Measurements from ENCODE around the gene DGLUCY. TPM values are rescaled to one million over a fixed set of nuclear protein-coding genes. Genes with fewer than 3 reads are reported as not detected.
"Not testable (repeated sequence)": the region's sequence is repeated elsewhere in the genome, so short reads cannot be mapped to it uniquely, and the experiment has no call there.

The DGLUCY gene
- total RNA-seq, 2 donors from 2014 or later = 28.4 to 78.3 TPM

DNA sequence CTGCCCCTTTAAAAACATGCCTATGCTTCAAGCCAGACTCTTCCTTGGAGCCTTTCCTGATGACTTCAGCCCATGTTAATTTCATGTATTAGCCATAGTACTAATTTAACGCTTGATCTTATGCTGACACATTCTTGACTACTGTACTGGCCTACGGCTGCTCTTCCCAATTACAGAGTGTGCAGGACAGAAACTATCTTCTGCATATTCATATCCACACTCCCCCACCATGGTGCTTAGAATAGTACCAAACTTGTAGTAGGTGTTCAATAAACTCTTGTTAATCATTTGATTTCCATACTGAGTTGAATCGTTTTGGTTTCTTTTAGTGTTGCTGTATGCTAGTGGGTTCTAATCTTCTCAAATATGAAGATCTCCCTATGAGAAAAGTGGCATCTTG lies 21.8 kb upstream of the DGLUCY start:
- H3K36me3 Mint-ChIP-seq = no peaks in the 10 kb centered on the region
- DNase-seq (ENCODE audit: low spot score) = no peak
- no peak for ATAC-seq
- H3K9me3 Mint-ChIP-seq = no peaks in the 10 kb centered on the region
- peaks cover 0 to 12% of the 10 kb centered on the region in 2 donors for H3K4me1 Mint-ChIP-seq (ENCODE audit: low read depth in 2 of 2)
- no peak overlapping the region for H3K4me3 Mint-ChIP-seq
- H3K27ac Mint-ChIP-seq = no peak overlapping the region
- no peaks in the 10 kb centered on the region for H3K27me3 Mint-ChIP-seq

DNA sequence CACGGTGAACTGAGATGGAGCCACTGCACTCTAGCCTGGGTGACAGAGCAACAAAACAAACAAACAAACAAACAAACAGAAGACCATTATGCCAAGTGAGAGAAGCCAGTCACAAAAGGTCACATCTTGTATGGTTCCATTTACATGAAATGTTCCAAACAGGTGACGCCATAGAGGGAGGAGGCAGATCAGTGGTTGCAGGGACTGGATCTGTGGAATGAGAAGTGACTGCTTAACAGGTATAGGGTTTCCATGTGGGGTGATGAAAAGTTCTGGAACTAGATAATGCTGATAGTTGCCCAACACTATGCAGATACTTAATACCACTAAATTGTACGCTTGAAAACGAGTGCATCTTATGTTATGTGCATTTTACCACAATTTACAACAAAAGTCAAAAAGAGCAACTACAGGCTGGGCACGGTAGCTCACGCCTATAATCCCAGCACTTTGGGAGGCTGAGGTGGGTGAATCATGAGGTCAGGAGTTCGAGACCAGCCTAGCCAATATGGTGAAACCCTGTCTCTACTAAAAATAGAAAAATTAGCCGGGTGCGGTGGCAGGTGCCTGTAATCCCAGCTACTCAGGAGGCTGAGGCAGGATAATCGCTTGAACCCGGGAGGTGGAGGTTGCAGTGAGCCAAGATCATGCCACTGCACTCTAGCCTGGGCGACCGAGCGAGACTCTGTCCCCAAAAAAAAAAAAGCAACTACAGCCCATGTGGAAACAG lies 20.0 kb upstream of the DGLUCY start:
- ATAC-seq; H3K9me3 Mint-ChIP-seq; H3K4me1 Mint-ChIP-seq (ENCODE audit: low read depth in 2 of 2); DNase-seq (ENCODE audit: low spot score); H3K36me3 Mint-ChIP-seq; H3K27me3 Mint-ChIP-seq; H3K4me3 Mint-ChIP-seq; H3K27ac Mint-ChIP-seq: not testable (repeated sequence)

DNA sequence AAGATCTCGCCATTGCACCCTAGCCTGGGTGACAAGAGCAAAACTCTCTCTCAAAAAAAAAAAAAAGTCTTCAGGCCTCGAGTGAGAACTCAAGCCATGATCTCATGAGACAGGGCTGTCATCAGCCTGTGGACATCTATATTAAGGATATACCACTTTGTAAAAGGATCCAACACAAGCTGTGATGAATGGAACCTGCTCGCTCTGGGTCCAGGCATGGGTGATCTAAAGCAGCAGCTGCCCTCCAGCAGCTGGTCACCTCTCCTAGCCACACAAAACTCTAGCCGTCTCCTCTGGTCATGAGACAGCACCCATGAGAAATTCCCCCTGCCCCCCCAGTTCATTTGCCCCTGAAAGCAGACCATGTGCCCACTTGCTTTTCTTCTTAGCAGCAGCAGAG lies 19.1 kb upstream of the DGLUCY start:
- no peak for ATAC-seq
- no peak overlapping the region for H3K27ac Mint-ChIP-seq
- no peak for DNase-seq (ENCODE audit: low spot score)
- no peaks in the 10 kb centered on the region for H3K9me3 Mint-ChIP-seq
- peaks cover 5 to 8% of the 10 kb centered on the region in 2 donors for H3K4me1 Mint-ChIP-seq (ENCODE audit: low read depth in 2 of 2)
- H3K36me3 Mint-ChIP-seq = no peaks in the 10 kb centered on the region
- H3K4me3 Mint-ChIP-seq = no peak overlapping the region
- no peaks in the 10 kb centered on the region for H3K27me3 Mint-ChIP-seq

DNA sequence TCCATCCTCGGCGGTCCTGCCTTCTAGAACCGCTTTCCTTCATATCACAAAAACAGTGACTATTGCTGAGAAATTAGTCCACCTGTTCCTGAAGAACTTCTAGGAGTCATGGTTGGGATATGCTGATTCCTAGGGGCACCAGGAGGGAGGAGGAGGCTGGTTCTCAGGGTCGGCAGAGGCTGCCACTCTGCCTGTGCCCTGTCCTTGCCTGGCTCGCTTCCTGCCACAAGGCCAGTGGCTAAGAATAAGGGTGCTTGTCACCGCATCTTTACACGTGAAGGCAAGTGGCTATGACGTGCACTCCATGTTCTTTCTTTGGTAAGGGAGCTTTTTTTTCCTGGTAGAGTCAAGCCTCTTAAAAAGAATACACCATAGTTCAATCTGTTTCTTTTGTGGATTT lies 18.7 kb upstream of the DGLUCY start:
- Mint-ChIP-seq H3K4me1 (ENCODE audit: low read depth in 2 of 2) (peaks cover 5 to 10% of the 10 kb centered on the region in 2 donors), H3K36me3 (no peaks in the 10 kb centered on the region), H3K4me3 (no peak overlapping the region), H3K9me3 (no peaks in the 10 kb centered on the region), H3K27ac (no peak overlapping the region), H3K27me3 (no peaks in the 10 kb centered on the region)
- ATAC-seq (no peak), DNase-seq (ENCODE audit: low spot score) (no peak)

DNA sequence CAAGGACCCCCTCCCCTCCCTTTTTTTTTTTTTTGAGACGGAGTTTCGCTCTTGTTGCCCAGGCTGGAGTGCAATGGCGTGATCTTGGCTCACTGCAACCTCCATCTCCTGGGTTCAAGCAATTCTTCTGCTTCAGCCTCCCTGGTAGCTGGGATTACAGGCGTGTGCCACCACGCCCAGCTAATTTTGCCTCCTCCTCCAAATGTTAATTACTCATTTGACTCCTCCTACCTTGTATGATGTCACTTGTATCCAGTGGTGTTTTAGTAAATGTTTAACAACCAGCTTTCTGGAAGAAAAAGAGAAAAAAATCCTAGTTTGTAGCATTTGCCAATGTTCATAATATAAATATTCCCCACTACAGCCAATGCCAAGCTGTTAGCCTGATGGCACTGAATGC lies 16.2 kb upstream of the DGLUCY start:
- not testable (repeated sequence) for H3K4me3 Mint-ChIP-seq; H3K9me3 Mint-ChIP-seq; H3K27ac Mint-ChIP-seq; H3K36me3 Mint-ChIP-seq; DNase-seq (ENCODE audit: low spot score); ATAC-seq; H3K27me3 Mint-ChIP-seq
- peaks cover 5 to 10% of the 10 kb centered on the region in 2 donors for H3K4me1 Mint-ChIP-seq (ENCODE audit: low read depth in 2 of 2)

DNA sequence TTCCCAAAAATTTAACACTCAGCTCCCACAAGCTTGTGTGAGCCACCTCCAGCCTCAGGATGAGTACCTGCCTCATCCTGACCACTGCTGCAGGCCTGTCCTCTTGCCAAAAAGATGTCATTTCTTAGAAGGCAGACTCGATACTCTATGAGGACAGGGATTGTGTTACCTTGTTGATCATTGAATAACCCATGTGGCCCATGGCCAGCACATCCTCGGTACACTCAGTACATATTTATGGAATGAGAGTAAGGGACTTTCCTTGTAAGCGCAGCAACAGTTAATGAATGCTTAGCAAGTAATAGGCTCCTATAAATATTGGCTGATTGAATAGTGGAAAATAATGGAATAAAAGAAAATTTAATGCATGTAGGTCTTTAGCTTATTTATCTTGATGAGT lies 15.3 kb upstream of the DGLUCY start:
- no peak for DNase-seq (ENCODE audit: low spot score)
- no peak for ATAC-seq
- Mint-ChIP-seq H3K9me3 (no peaks in the 10 kb centered on the region), H3K27me3 (no peaks in the 10 kb centered on the region), H3K27ac (no peak overlapping the region), H3K4me1 (ENCODE audit: low read depth in 2 of 2) (peaks cover 5 to 13% of the 10 kb centered on the region in 2 donors), H3K36me3 (no peaks in the 10 kb centered on the region), H3K4me3 (no peak overlapping the region)

DNA sequence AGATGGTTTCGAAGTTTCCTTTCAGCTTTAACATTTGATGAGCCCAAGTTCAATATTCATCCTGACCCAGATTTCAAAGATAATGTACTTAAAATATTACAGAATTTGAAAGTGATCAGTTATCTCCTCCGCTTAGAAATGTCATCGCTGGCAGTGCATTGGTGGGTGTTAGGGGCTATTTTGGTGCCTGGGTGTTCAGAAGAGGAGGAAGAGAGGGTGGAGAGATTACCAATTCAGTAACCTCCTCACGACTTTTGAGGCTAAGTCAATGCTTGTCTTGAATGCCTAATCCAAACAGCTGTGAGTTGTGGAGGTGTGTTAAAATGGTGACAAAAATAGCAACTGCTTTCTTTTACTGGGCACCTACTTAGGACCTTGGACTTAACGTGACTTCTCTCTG lies 13.8 kb upstream of the DGLUCY start:
- Mint-ChIP-seq H3K27ac (peak overlapping the region in 1 of 2 donors; percentile 38), H3K4me1 (ENCODE audit: low read depth in 2 of 2) (peaks cover 5 to 10% of the 10 kb centered on the region in 2 donors)
- no peak for ATAC-seq

DNA sequence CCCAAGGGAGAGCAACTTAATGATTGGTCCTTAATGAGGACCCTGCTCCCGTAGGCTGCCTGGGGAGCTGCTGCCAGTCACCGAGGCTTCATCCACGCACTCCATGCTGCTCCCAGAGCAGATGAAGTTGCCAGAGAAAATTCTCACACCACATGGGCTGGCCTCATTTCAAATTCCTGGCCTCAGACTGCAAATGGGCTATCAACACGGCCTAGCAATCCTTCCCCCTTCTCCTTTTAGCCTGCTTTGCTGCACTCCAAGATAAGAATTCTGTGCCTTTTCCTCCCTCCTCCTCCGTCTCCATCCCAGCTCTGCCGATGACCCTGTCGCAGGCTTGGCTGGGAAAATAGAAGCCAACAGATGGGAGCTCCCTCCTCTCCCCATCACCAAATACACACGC lies 10.8 kb upstream of the DGLUCY start:
- Mint-ChIP-seq H3K27ac (peak overlapping the region in 1 of 2 donors; percentile 7), H3K4me1 (ENCODE audit: low read depth in 2 of 2) (peaks cover 14% of the 10 kb centered on the region in 2 donors), H3K9me3 (no peaks in the 10 kb centered on the region), H3K27me3 (no peaks in the 10 kb centered on the region), H3K36me3 (no peaks in the 10 kb centered on the region), H3K4me3 (no peak overlapping the region)
- DNase-seq (ENCODE audit: low spot score) = no peak
- no peak for ATAC-seq

More for the DNA sequence above, 13.8 kb upstream of the DGLUCY start:
- no peaks in the 10 kb centered on the region for H3K9me3 Mint-ChIP-seq
- no peaks in the 10 kb centered on the region for H3K36me3 Mint-ChIP-seq
- H3K4me3 Mint-ChIP-seq = no peak overlapping the region
- H3K27me3 Mint-ChIP-seq = no peaks in the 10 kb centered on the region
- no peak for DNase-seq (ENCODE audit: low spot score)

DNA sequence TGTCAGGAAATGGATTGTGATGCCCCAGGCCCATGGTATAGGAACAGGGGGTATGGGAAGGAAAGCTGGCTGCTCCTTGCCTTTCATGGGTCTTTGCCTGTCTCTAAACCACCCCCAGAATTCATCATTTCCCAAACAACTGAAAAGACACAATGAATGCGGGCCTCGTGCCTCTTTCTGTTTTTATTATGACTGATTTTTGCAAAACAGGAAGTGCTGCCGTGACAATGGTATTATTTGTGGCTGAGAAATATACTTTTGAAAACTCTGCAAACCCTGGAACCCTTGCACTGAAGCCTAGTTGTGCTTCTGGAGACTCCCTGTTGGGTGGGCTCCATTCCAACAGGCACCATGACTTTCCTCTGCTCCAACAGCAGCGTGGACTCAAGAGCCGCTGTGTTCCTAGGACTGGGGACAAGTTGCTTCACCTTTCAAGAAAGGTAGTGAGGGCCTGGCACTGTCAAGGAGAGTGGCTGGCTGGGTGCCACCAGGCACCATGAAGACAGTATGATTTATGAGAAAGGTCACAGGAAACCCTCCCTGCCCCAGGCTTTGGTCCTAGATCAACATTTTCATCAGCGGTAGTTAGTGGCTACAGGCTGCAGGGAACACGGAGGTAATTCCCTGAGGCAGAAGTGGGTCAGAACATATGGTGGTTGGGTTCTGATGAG lies 4.8 kb upstream of the DGLUCY start:
- Mint-ChIP-seq H3K4me1 (ENCODE audit: low read depth in 2 of 2) (peaks cover 42 to 51% of the 10 kb centered on the region in 2 donors), H3K4me3 (peak overlapping the region; percentile 62), H3K9me3 (no peaks in the 10 kb centered on the region), H3K27me3 (no peaks in the 10 kb centered on the region), H3K36me3 (no peaks in the 10 kb centered on the region), H3K27ac (peak overlapping the region; percentile 85 to 97)
- ATAC-seq = peak; percentile 45 to 63
- no peak for DNase-seq (ENCODE audit: low spot score)

DNA sequence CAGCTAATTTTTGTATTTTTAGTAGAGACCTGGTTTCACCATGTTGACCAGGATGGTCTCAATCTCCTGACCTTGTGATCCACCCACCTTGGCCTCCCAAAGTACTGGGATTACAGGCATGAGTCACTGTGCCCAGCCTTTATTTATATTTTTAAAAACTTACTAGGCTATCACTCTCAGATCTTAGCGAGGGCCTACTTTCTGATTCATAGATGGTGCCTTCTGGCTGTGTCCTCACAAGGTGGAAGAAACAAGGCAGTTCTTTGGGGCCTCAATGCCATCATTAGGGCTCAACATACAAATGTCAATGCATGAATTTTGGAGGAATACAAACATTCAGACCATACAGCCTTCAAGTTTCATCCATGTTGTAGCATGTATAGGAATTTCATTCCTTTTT lies 2.4 kb upstream of the DGLUCY start:
- Mint-ChIP-seq H3K36me3 (no peaks in the 10 kb centered on the region), H3K27me3 (no peaks in the 10 kb centered on the region), H3K4me3 (no peak overlapping the region), H3K4me1 (ENCODE audit: low read depth in 2 of 2) (peaks cover 59 to 66% of the 10 kb centered on the region in 2 donors), H3K27ac (peak overlapping the region in 1 of 2 donors; percentile 82), H3K9me3 (no peaks in the 10 kb centered on the region)
- ATAC-seq (no peak), DNase-seq (ENCODE audit: low spot score) (no peak)

DNA sequence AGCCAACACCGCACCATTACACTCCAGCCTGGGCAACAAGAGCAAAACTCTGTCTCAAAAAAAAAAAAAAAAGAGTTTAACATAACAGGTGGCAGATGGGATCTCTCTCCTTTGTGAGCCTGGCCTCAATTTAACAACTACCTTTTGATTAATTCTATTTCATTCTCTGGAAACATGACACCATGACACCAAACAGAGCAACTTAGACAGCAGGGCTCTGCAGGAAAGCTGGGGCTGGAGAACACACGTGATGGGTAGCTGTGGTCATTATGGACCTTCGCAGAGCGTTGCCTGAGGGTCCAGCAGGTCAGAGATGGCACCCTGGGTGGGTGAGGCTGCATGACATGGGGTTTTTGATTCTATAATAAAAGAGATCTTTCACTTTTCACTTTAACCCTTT lies 1.7 kb upstream of the DGLUCY start:
- Mint-ChIP-seq H3K27me3 (no peaks in the 10 kb centered on the region), H3K4me1 (ENCODE audit: low read depth in 2 of 2) (peaks cover 65 to 74% of the 10 kb centered on the region in 2 donors), H3K9me3 (no peaks in the 10 kb centered on the region), H3K4me3 (peak overlapping the region; percentile 47), H3K27ac (peak overlapping the region; percentile 82 to 99), H3K36me3 (no peaks in the 10 kb centered on the region)
- DNase-seq (ENCODE audit: low spot score) = no peak
- no peak for ATAC-seq

DNA sequence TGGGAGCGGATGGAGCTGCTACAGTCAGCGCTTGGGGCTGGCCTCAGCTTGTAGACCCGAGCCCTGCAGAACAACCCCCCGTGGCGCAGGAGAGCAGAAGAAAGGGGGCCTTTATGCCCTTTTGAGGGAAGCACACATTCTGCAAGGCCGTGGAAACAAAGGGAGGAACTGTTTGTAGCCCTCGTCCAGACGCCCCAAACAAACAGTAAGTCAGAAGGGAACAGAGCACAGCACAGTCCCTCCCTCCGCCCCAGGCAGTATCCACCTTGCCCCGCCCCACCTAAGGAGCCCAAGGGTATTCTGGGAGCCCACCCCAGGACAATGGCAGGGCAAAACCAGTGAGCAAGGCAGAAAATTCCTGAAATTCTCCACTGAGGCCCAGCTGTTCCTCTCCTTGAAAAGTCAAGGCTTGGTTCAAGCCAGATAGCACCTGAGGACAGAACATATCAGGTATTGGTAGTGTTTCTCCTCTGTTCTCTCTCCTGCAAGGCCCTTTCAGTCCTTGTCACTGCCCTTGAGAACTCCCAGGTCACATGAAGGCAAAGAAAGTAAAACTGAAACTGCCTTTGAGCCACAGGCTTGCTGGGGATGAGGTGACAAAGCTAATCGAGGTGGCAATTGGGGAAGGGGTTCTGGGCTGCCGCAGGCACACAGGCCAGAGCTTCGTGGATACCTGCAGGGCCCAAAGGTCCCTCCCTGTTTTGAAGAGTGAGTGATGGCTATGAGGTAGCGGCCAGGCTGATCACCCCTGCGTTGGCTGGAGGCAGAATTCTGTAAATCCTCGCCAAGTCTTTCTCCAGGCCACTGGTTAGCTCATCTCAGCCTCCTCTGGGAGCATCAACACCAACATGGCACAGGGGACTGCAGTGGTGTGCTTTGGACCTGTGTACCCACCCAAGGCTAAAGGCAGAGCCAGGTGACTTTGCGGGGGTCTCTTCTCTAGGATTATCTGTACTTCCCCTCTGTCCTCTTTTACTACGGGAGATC lies 499 bp downstream of the DGLUCY start:
- ATAC-seq (peak; percentile 80 to 88), DNase-seq (ENCODE audit: low spot score) (peak; percentile 88)
- peaks cover 58 to 71% of the 10 kb centered on the region in 2 donors for H3K4me1 Mint-ChIP-seq (ENCODE audit: low read depth in 2 of 2)
- peaks cover 11% of the 10 kb centered on the region for H3K36me3 Mint-ChIP-seq
- no peaks in the 10 kb centered on the region for H3K27me3 Mint-ChIP-seq
- H3K27ac Mint-ChIP-seq = peak overlapping the region; percentile 99
- peak overlapping the region; percentile 95 for H3K4me3 Mint-ChIP-seq
- peaks cover 3% of the 10 kb centered on the region for H3K9me3 Mint-ChIP-seq

DNA sequence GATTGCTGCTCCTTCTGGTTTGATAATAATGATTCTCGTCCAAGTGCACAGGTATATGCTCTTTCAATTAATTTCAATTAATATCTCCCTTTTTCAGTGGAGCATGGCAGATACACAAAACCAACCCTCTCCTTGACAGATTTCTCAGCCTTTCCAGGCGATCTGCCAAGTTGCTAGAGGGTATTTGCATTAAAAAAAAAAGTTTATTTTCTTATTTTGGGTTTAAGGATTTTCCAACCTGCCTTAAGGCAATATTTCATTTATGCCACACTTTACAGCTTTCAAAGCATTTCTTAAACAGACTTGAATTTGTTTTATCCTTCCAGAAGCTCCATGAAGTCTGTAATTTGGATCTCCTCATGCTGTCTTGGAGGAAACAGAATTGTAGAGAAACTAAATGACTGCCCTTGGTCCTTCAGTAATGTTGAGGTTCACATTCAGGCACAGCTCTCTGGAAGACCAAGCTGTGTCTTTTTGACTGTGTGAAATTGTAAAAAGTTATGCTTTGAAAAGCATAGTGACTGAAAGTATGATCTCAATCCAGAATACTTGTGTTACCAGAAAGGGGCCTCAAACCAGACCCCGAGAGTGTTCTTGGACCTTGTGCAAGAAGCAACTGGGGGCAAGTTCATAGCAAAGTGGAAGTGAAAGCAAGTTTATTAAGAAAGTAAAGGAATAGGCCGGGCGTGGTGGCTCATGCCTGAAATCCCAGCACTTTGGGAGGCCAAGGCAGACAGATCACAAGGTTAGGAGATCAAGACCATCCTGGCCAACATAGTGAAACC lies 2.3 kb downstream of the DGLUCY start:
- Mint-ChIP-seq H3K27me3 (no peaks in the 10 kb centered on the region), H3K9me3 (peaks cover 4% of the 10 kb centered on the region), H3K4me3 (peak overlapping the region; percentile 95), H3K27ac (peak overlapping the region; percentile 99), H3K4me1 (ENCODE audit: low read depth in 2 of 2) (peaks cover 60 to 72% of the 10 kb centered on the region in 2 donors), H3K36me3 (peaks cover 22% of the 10 kb centered on the region)
- DNase-seq (ENCODE audit: low spot score) (no peak), ATAC-seq (peak; percentile 17 to 37)

All from natural killer cell treated with Interleukin-12 subunit alpha and Interleukin-12 subunit beta and Interleukin-15 and Interleukin-18, amount 100 ng/mL, for 72 hours (primary cell).